Sigmoid colon (tissue), 4 donors: ENCODE results near the gene HOMER2.

Source experiments
- CTCF ChIP-seq, 4 experiments: fragments of 450-650 bp in 3 of 4; fragments of 200-600 bp in 1 of 4; IDR thresholded peaks; one replicate each; pipeline ENCODE4 v1.5.1; 2016 to 2019; ENCODE audit warnings: antibody characterized with exemption in 4 of 4, mild to moderate bottlenecking in 3 of 4, moderate library complexity in 2 of 4
- POLR2AphosphoS5 ChIP-seq, 4 donors: sonication (generic); formaldehyde crosslinking; IDR thresholded peaks; one replicate each; pipeline ENCODE4 v1.6.1; 2017; ENCODE audit warnings: antibody characterized with exemption in 4 of 4

GRCh38 chr15:82874267-82874666, 78.3 kb downstream of the HOMER2 start:
- TF ChIP-seq CTCF (IDR thresholded peaks at IDR 0.05) (no peak), POLR2AphosphoS5 (IDR thresholded peaks at IDR 0.05) (no peak)
